Cerebellar cortex (tissue), 1 donor: ENCODE results near the gene ZNF709.
A peak's percentile ranks its signal among the peaks of the same experiment; 100 is the strongest.
"Not testable (repeated sequence)": the region's sequence is repeated elsewhere in the genome, so short reads cannot be mapped to it uniquely, and the experiment has no call there.

Experiments used
- DNase-seq: peaks from one replicate; pipeline ENCODE4 v3.0.0-alpha.2; 2015; ENCODE audit warnings: low spot score

Gene ZNF709

GRCh38 chr19:12484371-12485051 lies at the start of gene ZNF709:
ZNF709 (minus strand) TSS chr19:12484816; CDS start chr19:12484657, 159 bp downstream.
- DNase-seq = peak; percentile 96

GRCh38 chr19:12527034-12527836 lies 42.6 kb upstream of the ZNF709 start:
- DNase-seq = peak; percentile 12

GRCh38 chr19:12526542-12526941 lies 41.9 kb upstream of the ZNF709 start:
- DNase-seq = no peak

GRCh38 chr19:12521996-12522395 lies 37.4 kb upstream of the ZNF709 start:
- DNase-seq = no peak

GRCh38 chr19:12513531-12514061 lies 29.0 kb upstream of the ZNF709 start:
- peak; percentile 31 for DNase-seq

- no peak for DNase-seq
Measured at GRCh38 chr19:12497032-12497431, 12.4 kb upstream of the ZNF709 start.

- DNase-seq = no peak
Measured at GRCh38 chr19:12496480-12496879, 11.9 kb upstream of the ZNF709 start.

GRCh38 chr19:12495002-12495802 lies 10.6 kb upstream of the ZNF709 start:
- peak; percentile 96 for DNase-seq

GRCh38 chr19:12494260-12494860 lies 9.7 kb upstream of the ZNF709 start:
- no peak for DNase-seq

GRCh38 chr19:12486265-12486783 lies 1.7 kb upstream of the ZNF709 start:
- DNase-seq = not testable (repeated sequence)

- no peak for DNase-seq
Measured at GRCh38 chr19:12485571-12485970, 955 bp upstream of the ZNF709 start.

GRCh38 chr19:12485052-12485416 lies 418 bp upstream of the ZNF709 start:
- DNase-seq = no peak

GRCh38 chr19:12484011-12484370 lies 625 bp downstream of the ZNF709 start:
- DNase-seq = no peak

GRCh38 chr19:12482509-12482886 lies 2.1 kb downstream of the ZNF709 start:
- no peak for DNase-seq

GRCh38 chr19:12481781-12482508 lies 2.7 kb downstream of the ZNF709 start:
- DNase-seq = no peak

- no peak for DNase-seq
Measured at GRCh38 chr19:12478234-12478941, 6.2 kb downstream of the ZNF709 start.

GRCh38 chr19:12467651-12468050 lies 17.0 kb downstream of the ZNF709 start:
- not testable (repeated sequence) for DNase-seq

- no peak for DNase-seq
Measured at GRCh38 chr19:12465211-12465610, 19.4 kb downstream of the ZNF709 start.

- DNase-seq = no peak
Measured at GRCh38 chr19:12464769-12465168, 19.8 kb downstream of the ZNF709 start.

- DNase-seq = not testable (repeated sequence)
Measured at GRCh38 chr19:12464139-12464538, 20.5 kb downstream of the ZNF709 start.
